ENCODE measurements around the gene C13orf42. TPM values are rescaled to one million over a fixed set of nuclear protein-coding genes. Genes with fewer than 3 reads are reported as not detected.

The C13orf42 gene
- total RNA-seq, 4 donors from 2014 or later, result not detected

GRCh38 chr13:51112771-51113170, 1.7 kb upstream of the C13orf42 start:
- Histone ChIP-seq H3K4me1 (no peaks in the 10 kb centered on the region), H3K27me3 (no peaks in the 10 kb centered on the region), H3K9me3 (peaks cover 0 to 11% (median under 1%) of the 10 kb centered on the region in 4 donors), H3K4me3 (no peak overlapping the region), H3K36me3 (no peaks in the 10 kb centered on the region), H3K27ac (no peak overlapping the region)
- DNase-seq (ENCODE audit: low spot score in 2 of 2), result no peak
- no peak for TF ChIP-seq POLR2A (IDR thresholded peaks at IDR 0.05)
- 81 to 87% methylated on average over 5 of the region's 5 CpGs for WGBS, 2 donors

- H3K36me3 ChIP-seq, result no peaks in the 10 kb centered on the region
- 0 to 8% methylated on average over 1 of the region's 1 CpG for WGBS, 2 donors
- TF ChIP-seq POLR2A (IDR thresholded peaks at IDR 0.05) (no peak), EP300 (IDR thresholded peaks at IDR 0.05) (no peak), CTCF (IDR thresholded peaks at IDR 0.05) (no peak)
- no peak overlapping the region for H3K4me3 ChIP-seq
- H3K9me3 ChIP-seq, result peaks cover 0 to 4% (median 0%) of the 10 kb centered on the region in 4 donors
- DNase-seq (ENCODE audit: low spot score in 2 of 2), result no peak
- H3K27me3 ChIP-seq, result no peaks in the 10 kb centered on the region
- no peaks in the 10 kb centered on the region for H3K4me1 ChIP-seq
- no peak overlapping the region for H3K27ac ChIP-seq
Measured at GRCh38 chr13:51111997-51112396, 923 bp upstream of the C13orf42 start.

- Histone ChIP-seq H3K36me3 (no peaks in the 10 kb centered on the region), H3K27ac (no peak overlapping the region), H3K4me1 (no peaks in the 10 kb centered on the region), H3K4me3 (no peak overlapping the region), H3K27me3 (no peaks in the 10 kb centered on the region), H3K9me3 (no peaks in the 10 kb centered on the region)
- DNase-seq (ENCODE audit: low spot score in 2 of 2), result no peak
- WGBS, 2 donors, result 84 to 87% methylated on average over 4 of the region's 4 CpGs
- TF ChIP-seq EP300 (IDR thresholded peaks at IDR 0.05) (no peak), POLR2A (IDR thresholded peaks at IDR 0.05) (no peak), CTCF (IDR thresholded peaks at IDR 0.05) (no peak)
Measured at GRCh38 chr13:51107996-51108395, 3.1 kb downstream of the C13orf42 start.

GRCh38 chr13:51105046-51105445, 6.0 kb downstream of the C13orf42 start:
- Histone ChIP-seq H3K36me3 (no peaks in the 10 kb centered on the region), H3K27ac (no peak overlapping the region), H3K27me3 (no peaks in the 10 kb centered on the region), H3K4me1 (no peaks in the 10 kb centered on the region), H3K9me3 (no peaks in the 10 kb centered on the region), H3K4me3 (no peak overlapping the region)
- TF ChIP-seq POLR2A (IDR thresholded peaks at IDR 0.05) (no peak), CTCF (IDR thresholded peaks at IDR 0.05) (no peak), EP300 (IDR thresholded peaks at IDR 0.05) (no peak)
- no peak for DNase-seq (ENCODE audit: low spot score in 2 of 2)
- 84 to 93% methylated on average over 4 of the region's 4 CpGs for WGBS, 2 donors

GRCh38 chr13:51101636-51102235, 9.3 kb downstream of the C13orf42 start:
- no peaks in the 10 kb centered on the region for H3K27me3 ChIP-seq
- H3K27ac ChIP-seq, result no peak overlapping the region
- 55 to 57% methylated on average over 5 of the region's 5 CpGs for WGBS, 2 donors
- H3K4me1 ChIP-seq, result no peaks in the 10 kb centered on the region
- H3K36me3 ChIP-seq, result no peaks in the 10 kb centered on the region
- TF ChIP-seq EP300 (IDR thresholded peaks at IDR 0.05), result no peak
- no peak for TF ChIP-seq POLR2A (IDR thresholded peaks at IDR 0.05)
- no peak for TF ChIP-seq CTCF (IDR thresholded peaks at IDR 0.05)
- no peaks in the 10 kb centered on the region for H3K9me3 ChIP-seq
- no peak overlapping the region for H3K4me3 ChIP-seq
- no peak for DNase-seq (ENCODE audit: low spot score in 2 of 2)
